Measurements from ENCODE around the gene RAD23B. TPM values are rescaled to one million over a fixed set of nuclear protein-coding genes. Genes with fewer than 3 reads are reported as not detected.
A peak's percentile ranks its signal among the peaks of the same experiment; 100 is the strongest.

The RAD23B gene
- total RNA-seq, 1 experiment from 2014 or later: 251 TPM

- H3K36me3 ChIP-seq (ENCODE audit: control insufficient read depth in 1 of 2, insufficient read depth in 2 of 2, low read length in 2 of 2): no peaks in the 10 kb centered on the region
- H2AFZ ChIP-seq (ENCODE audit: low read depth, low read length, poor library complexity, severe bottlenecking): no peak overlapping the region
- ChIA-PET CTCF (no interaction called here), RAD21 (ENCODE audit: low non-redundant PET in 1 of 2, low total read pairs in 2 of 2, uncharacterized antibody in 2 of 2, unreplicated experiment in 2 of 2) (no interaction called here), POLR2A (no interaction called here)
- no peaks in the 10 kb centered on the region for H3K27me3 ChIP-seq (ENCODE audit: insufficient read depth, low read length)
- H3K27ac ChIP-seq (ENCODE audit: low read depth, low read length): peak overlapping the region; percentile 2; the same call in 1 of the 2 replicates
- no TSS peak for BruUV-seq (replicated peaks)
- ATAC-seq (peak; percentile 74), DNase-seq (ENCODE audit: low read depth, low spot score) (peak; percentile 46)
- no peak overlapping the region for H3K9ac ChIP-seq (ENCODE audit: low read length)
- intact Hi-C loops (cut with micrococcal nuclease): no loop called here
- TF ChIP-seq EGR1 (IDR thresholded peaks at IDR 0.05; ENCODE audit: low read depth) (no peak), POLR2AphosphoS5 (IDR thresholded peaks at IDR 0.05; ENCODE audit: low read depth, low read length) (peak; percentile 45; the same call in 1 of the 2 replicates)
- peaks cover 32 to 56% of the 10 kb centered on the region in 2 experiments for H3K4me1 ChIP-seq (ENCODE audit: control insufficient read depth in 1 of 2, insufficient read depth in 2 of 2, low read length in 2 of 2)
- H3K4me3 ChIP-seq (replicated peaks in 1 of 2; ENCODE audit: low read depth in 1 of 2, low read length in 2 of 2): no peak overlapping the region
- H3K79me2 ChIP-seq (ENCODE audit: insufficient read depth, low read length): no peaks in the 10 kb centered on the region
- no peaks in the 10 kb centered on the region for H4K20me1 ChIP-seq (ENCODE audit: insufficient read depth)
- H3K4me2 ChIP-seq (ENCODE audit: low read length): peak overlapping the region; percentile 62
- H3K9me3 ChIP-seq (ENCODE audit: control insufficient read depth in 1 of 2, insufficient read depth in 1 of 2, low read depth in 1 of 2, low read length in 2 of 2): no peaks in the 10 kb centered on the region
- H3K9me2 ChIP-seq (ENCODE audit: insufficient read depth): no peaks in the 10 kb centered on the region
Observed at GRCh38 chr9:107274953-107275422, 8.1 kb upstream of the RAD23B start.

- Histone ChIP-seq H3K79me2 (ENCODE audit: insufficient read depth, low read length) (no peaks in the 10 kb centered on the region), H3K4me1 (ENCODE audit: control insufficient read depth in 1 of 2, insufficient read depth in 2 of 2, low read length in 2 of 2) (peaks cover 33 to 56% of the 10 kb centered on the region in 2 experiments), H3K27ac (ENCODE audit: low read depth, low read length) (no peak overlapping the region), H3K27me3 (ENCODE audit: insufficient read depth, low read length) (no peaks in the 10 kb centered on the region), H4K20me1 (ENCODE audit: insufficient read depth) (no peaks in the 10 kb centered on the region), H2AFZ (ENCODE audit: low read depth, low read length, poor library complexity, severe bottlenecking) (no peak overlapping the region), H3K9ac (ENCODE audit: low read length) (no peak overlapping the region), H3K4me3 (replicated peaks in 1 of 2; ENCODE audit: low read depth in 1 of 2, low read length in 2 of 2) (no peak overlapping the region), H3K9me3 (ENCODE audit: control insufficient read depth in 1 of 2, insufficient read depth in 1 of 2, low read depth in 1 of 2, low read length in 2 of 2) (no peaks in the 10 kb centered on the region), H3K36me3 (ENCODE audit: control insufficient read depth in 1 of 2, insufficient read depth in 2 of 2, low read length in 2 of 2) (no peaks in the 10 kb centered on the region), H3K9me2 (ENCODE audit: insufficient read depth) (no peaks in the 10 kb centered on the region), H3K4me2 (ENCODE audit: low read length) (peak overlapping the region; percentile 62)
- BruUV-seq (replicated peaks): no TSS peak
- TF ChIP-seq TCF7L2 (IDR thresholded peaks at IDR 0.05; ENCODE audit: borderline replicate concordance, extremely low read depth, insufficient read depth, insufficient read length) (no peak), POLR2A (IDR thresholded peaks at IDR 0.05; ENCODE audit: borderline replicate concordance, extremely low read depth, insufficient read depth, insufficient read length) (no peak)
- DNase-seq (ENCODE audit: low read depth, low spot score): no peak
- no peak for ATAC-seq
- intact Hi-C loops (cut with micrococcal nuclease): no loop called here
- ChIA-PET CTCF (no interaction called here), POLR2A (no interaction called here), RAD21 (ENCODE audit: low non-redundant PET in 1 of 2, low total read pairs in 2 of 2, uncharacterized antibody in 2 of 2, unreplicated experiment in 2 of 2) (no interaction called here)
Observed at GRCh38 chr9:107275530-107275929, 7.5 kb upstream of the RAD23B start.
